ENCODE data around the gene NDUFS7. TPM values are rescaled to one million over a fixed set of nuclear protein-coding genes. Genes with fewer than 3 reads are reported as not detected.

NDUFS7 gene
- total RNA-seq, 2 donors from 2014 or later, result 147 to 202 TPM

DNA sequence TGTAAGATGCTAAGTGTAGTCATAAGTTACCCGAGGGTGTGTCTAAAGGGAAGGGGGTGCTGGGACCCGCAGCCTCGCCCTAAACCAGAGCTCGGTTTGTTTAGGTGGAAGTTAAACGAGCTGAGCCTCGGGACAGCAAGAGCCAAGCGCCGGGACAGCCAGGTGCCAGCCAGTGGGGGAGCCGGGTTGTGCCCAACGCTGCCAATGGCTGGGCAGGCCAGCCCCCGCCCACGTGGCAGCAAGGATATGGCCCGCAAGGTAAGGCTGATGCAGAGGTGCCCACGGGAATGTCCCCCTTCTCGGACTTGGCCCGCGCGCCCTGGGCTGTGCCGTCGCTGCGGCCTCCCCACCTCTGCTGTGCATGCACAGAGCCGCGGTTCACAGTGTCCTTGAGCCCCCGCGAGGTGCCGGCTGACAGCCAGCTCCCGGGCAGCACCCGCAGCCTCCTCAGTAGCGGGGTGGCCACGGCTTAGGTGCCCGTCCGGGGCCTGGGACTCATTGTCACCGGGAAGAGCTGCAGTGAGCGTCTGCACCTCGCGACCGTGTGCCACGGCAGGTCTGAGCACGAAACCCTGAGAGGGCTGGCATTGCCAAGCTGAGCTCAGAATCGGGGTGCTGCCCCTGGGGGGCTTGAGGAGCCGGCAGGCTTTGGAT is 45.2 kb downstream of the NDUFS7 start:
- DNase-seq (ENCODE audit: low spot score), result no peak
- Histone ChIP-seq H3K27me3 (replicated peaks; ENCODE audit: insufficient read depth) (no peaks in the 10 kb centered on the region), H3K9me3 (no peaks in the 10 kb centered on the region), H3K36me3 (peaks cover 6 to 23% of the 10 kb centered on the region in 2 donors), H3K4me3 (no peak overlapping the region), H3K4me1 (replicated peaks) (no peaks in the 10 kb centered on the region), H3K27ac (no peak overlapping the region)
- intact Hi-C loops (cut with DNase I), result no loop called here
- TF ChIP-seq POLR2AphosphoS5 (IDR thresholded peaks at IDR 0.05) (no peak), POLR2A (IDR thresholded peaks at IDR 0.05) (no peak)
- TF ChIP-seq, protein P1, sequence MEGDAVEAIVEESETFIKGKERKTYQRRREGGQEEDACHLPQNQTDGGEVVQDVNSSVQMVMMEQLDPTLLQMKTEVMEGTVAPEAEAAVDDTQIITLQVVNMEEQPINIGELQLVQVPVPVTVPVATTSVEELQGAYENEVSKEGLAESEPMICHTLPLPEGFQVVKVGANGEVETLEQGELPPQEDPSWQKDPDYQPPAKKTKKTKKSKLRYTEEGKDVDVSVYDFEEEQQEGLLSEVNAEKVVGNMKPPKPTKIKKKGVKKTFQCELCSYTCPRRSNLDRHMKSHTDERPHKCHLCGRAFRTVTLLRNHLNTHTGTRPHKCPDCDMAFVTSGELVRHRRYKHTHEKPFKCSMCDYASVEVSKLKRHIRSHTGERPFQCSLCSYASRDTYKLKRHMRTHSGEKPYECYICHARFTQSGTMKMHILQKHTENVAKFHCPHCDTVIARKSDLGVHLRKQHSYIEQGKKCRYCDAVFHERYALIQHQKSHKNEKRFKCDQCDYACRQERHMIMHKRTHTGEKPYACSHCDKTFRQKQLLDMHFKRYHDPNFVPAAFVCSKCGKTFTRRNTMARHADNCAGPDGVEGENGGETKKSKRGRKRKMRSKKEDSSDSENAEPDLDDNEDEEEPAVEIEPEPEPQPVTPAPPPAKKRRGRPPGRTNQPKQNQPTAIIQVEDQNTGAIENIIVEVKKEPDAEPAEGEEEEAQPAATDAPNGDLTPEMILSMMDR (IDR thresholded peaks at IDR 0.05), result no peak
- 78% methylated on average over 40 of the region's 41 CpGs for WGBS

DNA sequence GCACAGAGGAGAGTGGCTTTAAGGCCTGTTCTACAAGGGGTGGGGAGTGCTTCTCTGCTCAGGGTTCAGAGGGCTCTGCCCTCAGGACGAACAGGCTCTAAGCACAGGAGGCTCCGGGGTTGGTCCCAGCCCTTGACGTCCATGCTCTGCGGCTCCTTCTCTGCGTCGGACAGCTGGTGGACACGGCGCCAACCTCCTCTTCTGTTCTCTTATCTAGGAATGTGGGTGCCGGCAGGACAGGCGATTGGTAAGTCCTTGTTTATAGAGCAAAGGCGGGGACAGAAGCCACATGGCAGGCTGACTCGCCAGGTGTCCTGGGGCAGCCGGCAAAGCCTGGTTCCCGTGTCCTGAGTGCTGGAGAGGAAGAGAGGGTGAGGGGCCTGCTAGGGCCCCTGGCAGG is 46.0 kb downstream of the NDUFS7 start:
- Histone ChIP-seq H3K4me1 (replicated peaks) (no peaks in the 10 kb centered on the region), H3K4me3 (no peak overlapping the region), H3K36me3 (peaks cover 6 to 32% of the 10 kb centered on the region in 2 donors), H3K27ac (no peak overlapping the region), H3K9me3 (no peaks in the 10 kb centered on the region), H3K27me3 (replicated peaks; ENCODE audit: insufficient read depth) (no peaks in the 10 kb centered on the region)
- no peak for TF ChIP-seq POLR2A (IDR thresholded peaks at IDR 0.05)
- peak; percentile 32 for TF ChIP-seq POLR2AphosphoS5 (IDR thresholded peaks at IDR 0.05)
- TF ChIP-seq, protein P1 (IDR thresholded peaks at IDR 0.05), result no peak
- intact Hi-C loops (cut with DNase I), result no loop called here
- WGBS, result 56% methylated on average over 6 of the region's 14 CpGs
- DNase-seq (ENCODE audit: low spot score), result no peak

DNA sequence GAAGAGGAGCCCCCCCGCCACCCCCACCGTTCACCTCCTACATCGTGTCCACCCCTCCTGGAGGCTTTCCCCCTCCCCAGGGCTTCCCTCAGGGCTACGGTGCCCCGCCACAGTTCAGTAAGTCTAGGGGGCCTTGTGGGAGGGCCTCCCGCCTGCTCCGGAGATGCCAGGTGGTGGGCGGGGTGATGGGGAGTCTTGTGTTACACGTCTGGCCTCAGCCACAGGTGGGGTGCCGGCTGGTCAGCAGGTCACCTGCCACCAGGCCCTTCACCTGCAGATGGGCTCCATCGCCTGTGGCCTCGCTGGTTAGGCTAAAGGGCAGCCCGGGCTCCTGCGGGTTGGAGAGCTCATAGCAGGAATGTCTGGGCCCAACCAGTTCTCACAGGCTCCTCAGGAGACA is 46.5 kb downstream of the NDUFS7 start:
- Histone ChIP-seq H3K27me3 (replicated peaks; ENCODE audit: insufficient read depth) (no peaks in the 10 kb centered on the region), H3K27ac (no peak overlapping the region), H3K4me3 (no peak overlapping the region), H3K4me1 (replicated peaks) (no peaks in the 10 kb centered on the region), H3K9me3 (no peaks in the 10 kb centered on the region), H3K36me3 (peaks cover 6 to 32% of the 10 kb centered on the region in 2 donors)
- intact Hi-C loops (cut with DNase I), result no loop called here
- WGBS, result 82% methylated on average over 14 of the region's 14 CpGs
- no peak for DNase-seq (ENCODE audit: low spot score)
- TF ChIP-seq POLR2A (IDR thresholded peaks at IDR 0.05) (no peak), POLR2AphosphoS5 (IDR thresholded peaks at IDR 0.05) (no peak)
- TF ChIP-seq, protein P1 (IDR thresholded peaks at IDR 0.05), result no peak

DNA sequence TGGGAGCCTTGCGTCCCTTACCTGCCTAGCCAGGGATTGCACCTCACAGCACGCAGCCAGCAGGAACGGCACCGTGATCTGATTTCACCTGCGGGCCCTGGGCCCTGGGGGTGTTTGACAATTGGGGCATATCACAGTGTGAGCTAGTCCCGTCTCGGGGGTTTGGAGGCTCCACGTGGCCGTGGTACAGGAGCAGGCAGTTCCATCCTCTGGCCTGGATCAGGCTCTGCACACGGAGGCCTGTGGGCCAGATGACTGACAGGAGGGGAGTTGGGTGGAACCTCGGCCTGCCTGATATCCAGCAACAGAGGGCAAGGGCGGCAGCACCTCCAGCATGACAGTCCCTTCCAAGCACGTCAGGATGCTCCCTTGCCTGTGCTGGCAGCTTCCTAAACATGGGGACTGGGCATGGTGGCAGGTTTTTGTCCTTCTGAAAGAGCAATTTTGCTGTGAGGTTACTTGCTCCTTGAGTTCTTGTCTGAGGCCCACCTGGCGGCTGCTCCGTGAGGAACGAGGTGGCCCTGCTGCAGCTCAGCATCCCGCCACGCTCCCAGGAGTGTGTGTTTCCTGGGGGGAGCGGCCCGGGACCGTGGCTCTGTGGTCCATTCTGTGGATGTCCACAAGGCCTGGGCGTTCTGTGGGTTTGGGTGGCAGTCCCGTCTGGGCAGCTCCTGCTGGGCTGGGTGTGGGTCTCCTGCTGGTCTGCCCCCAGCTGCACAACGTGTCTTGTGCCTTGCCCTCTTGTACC is 48.2 kb downstream of the NDUFS7 start:
- TF ChIP-seq POLR2A (IDR thresholded peaks at IDR 0.05) (no peak), POLR2AphosphoS5 (IDR thresholded peaks at IDR 0.05) (no peak)
- TF ChIP-seq, protein P1 (IDR thresholded peaks at IDR 0.05), result no peak
- Histone ChIP-seq H3K4me1 (replicated peaks) (no peaks in the 10 kb centered on the region), H3K36me3 (peaks cover 6 to 32% of the 10 kb centered on the region in 2 donors), H3K27ac (no peak overlapping the region), H3K9me3 (no peaks in the 10 kb centered on the region), H3K4me3 (no peak overlapping the region), H3K27me3 (replicated peaks; ENCODE audit: insufficient read depth) (no peaks in the 10 kb centered on the region)
- no peak for DNase-seq (ENCODE audit: low spot score)
- WGBS, result 84% methylated on average over 19 of the region's 24 CpGs
- intact Hi-C loops (cut with DNase I), result no loop called here

Data from prostate gland (tissue), 2 donors.